ENCODE data around the gene TSEN15.

DNA sequence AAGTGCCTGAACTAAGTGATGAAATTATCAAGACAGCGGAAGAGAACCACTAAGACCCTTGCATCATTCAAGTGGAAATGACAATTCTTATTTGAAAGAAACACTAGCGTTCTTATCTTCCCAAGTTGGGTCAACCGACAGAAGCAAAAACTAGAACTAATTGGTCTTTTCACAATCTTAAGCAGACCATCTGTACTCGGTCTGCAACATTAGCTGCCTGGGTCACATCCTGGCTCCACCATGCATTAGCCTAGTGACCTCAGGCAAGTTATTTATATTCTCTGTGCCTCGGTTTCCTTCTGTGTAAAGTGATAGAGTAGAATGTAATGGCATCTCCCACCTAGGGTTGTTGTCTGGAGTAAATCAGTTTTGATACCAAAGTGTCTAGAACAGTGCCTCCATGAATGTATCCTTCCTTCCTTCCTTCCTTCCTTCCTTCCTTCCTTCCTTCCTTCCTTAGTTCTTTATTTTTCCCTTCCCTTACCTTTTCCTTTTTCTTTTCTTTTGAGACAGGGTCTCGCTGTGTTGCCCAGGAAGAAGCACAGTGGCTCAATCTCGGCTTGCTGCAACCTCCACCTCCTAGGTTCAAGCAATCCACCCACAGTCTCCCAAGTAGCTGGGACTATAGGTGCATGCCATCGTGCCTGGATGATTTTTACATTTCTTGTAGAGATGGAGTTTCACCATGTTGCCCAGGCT is 20.0 kb upstream of the TSEN15 start:
- TF ChIP-seq GABPA (IDR thresholded peaks at IDR 0.05; ENCODE audit: borderline replicate concordance, insufficient read depth, low read length) (no peak), SP4 (IDR thresholded peaks at IDR 0.05; ENCODE audit: low read length) (no peak), POLR2A (IDR thresholded peaks at IDR 0.05; ENCODE audit: control extremely low read depth in 1 of 2, low read depth in 2 of 2, low read length in 2 of 2) (no peak)
- TF ChIP-seq, protein P1, sequence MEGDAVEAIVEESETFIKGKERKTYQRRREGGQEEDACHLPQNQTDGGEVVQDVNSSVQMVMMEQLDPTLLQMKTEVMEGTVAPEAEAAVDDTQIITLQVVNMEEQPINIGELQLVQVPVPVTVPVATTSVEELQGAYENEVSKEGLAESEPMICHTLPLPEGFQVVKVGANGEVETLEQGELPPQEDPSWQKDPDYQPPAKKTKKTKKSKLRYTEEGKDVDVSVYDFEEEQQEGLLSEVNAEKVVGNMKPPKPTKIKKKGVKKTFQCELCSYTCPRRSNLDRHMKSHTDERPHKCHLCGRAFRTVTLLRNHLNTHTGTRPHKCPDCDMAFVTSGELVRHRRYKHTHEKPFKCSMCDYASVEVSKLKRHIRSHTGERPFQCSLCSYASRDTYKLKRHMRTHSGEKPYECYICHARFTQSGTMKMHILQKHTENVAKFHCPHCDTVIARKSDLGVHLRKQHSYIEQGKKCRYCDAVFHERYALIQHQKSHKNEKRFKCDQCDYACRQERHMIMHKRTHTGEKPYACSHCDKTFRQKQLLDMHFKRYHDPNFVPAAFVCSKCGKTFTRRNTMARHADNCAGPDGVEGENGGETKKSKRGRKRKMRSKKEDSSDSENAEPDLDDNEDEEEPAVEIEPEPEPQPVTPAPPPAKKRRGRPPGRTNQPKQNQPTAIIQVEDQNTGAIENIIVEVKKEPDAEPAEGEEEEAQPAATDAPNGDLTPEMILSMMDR (IDR thresholded peaks at IDR 0.05; ENCODE audit: control extremely low read depth in 1 of 3, insufficient read depth in 1 of 3, low read depth in 1 of 3, low read length in 3 of 3) = no peak

Measured in H1 (cell line).